Uterus (tissue), 4 donors: ENCODE data around the gene SCUBE3. TPM values are rescaled to one million over a fixed set of nuclear protein-coding genes. Genes with fewer than 3 reads are reported as not detected.

Experiments used
- DNase-seq, 2 donors: peaks; one replicate each; pipeline ENCODE4 v3.0.0-alpha.2; 2019 to 2020
- H3K27ac ChIP-seq, 2 donors: fragments of 200-600 bp; sonication (generic); 1 replicate in 1 of 2; 2 replicates in 1 of 2; pipeline ENCODE4 v1.5.1; 2016 to 2018
- H3K27me3 ChIP-seq, 2 donors: fragments of 200-600 bp; sonication (generic); one replicate each; pipeline ENCODE4 v1.5.1; 2018 to 2019; ENCODE audit warnings: control low read depth in 1 of 2
- H3K36me3 ChIP-seq, 2 donors: fragments of 200-600 bp; sonication (generic); one replicate each; pipeline ENCODE4 v1.5.1; 2019; ENCODE audit warnings: control low read depth in 1 of 2
- H3K4me1 ChIP-seq, 2 donors: fragments of 200-600 bp; sonication (generic); one replicate each; pipeline ENCODE4 v1.5.1; 2018 to 2019; ENCODE audit warnings: control low read depth in 1 of 2
- H3K4me3 ChIP-seq, 2 donors: fragments of 200-600 bp; sonication (generic); 1 replicate in 1 of 2; 2 replicates in 1 of 2; pipeline ENCODE4 v1.5.1; 2018 to 2019; ENCODE audit warnings: mild to moderate bottlenecking in 1 of 2
- H3K9me3 ChIP-seq, 2 donors: fragments of 200-600 bp; sonication (generic); one replicate each; pipeline ENCODE4 v1.5.1; 2019; ENCODE audit warnings: control low read depth in 1 of 2
- CTCF ChIP-seq, 4 experiments: fragments of 200-600 bp in 2 of 4; fragments of 450-650 bp in 2 of 4; sonication (generic) in 2 of 4; IDR thresholded peaks; one replicate each; pipeline ENCODE4 v1.5.1; 2016 to 2019; ENCODE audit warnings: antibody characterized with exemption in 4 of 4, mild to moderate bottlenecking in 2 of 4, moderate library complexity in 1 of 4
- POLR2A ChIP-seq, 2 donors: fragments of 450-650 bp; IDR thresholded peaks; one replicate each; pipeline ENCODE4 v1.6.1; 2016; ENCODE audit warnings: antibody characterized with exemption in 2 of 2, mild to moderate bottlenecking in 1 of 2, moderate library complexity in 1 of 2
- intact Hi-C: fragments of 100-400 bp; cut with DNase I; formaldehyde crosslinking; loops from one replicate; pipeline ENCODE4 v1.15.1; 2023; ENCODE audit warnings: low total_unique reads
- total RNA-seq, 4 donors: library from RNA; depleted of rRNA in 3 of 4; stranded (reverse); fragments of >200 nt in 3 of 4; gene quantifications; one replicate each; pipeline versions ENCODE4 v1.1.0 to v1.2.4, GENCODE V29; 2014 to 2023
- donor health status: DM: yes; HTN: yes; CAD: no.

The SCUBE3 gene
- total RNA-seq, 4 donors from 2014 or later = 0.61 to 3.3 TPM; not detected in 2

- Histone ChIP-seq H3K27me3 (no peaks in the 10 kb centered on the region), H3K27ac (no peak overlapping the region), H3K4me1 (peaks cover 0 to 4% of the 10 kb centered on the region in 2 donors), H3K4me3 (no peak overlapping the region), H3K36me3 (no peaks in the 10 kb centered on the region), H3K9me3 (no peaks in the 10 kb centered on the region)
- TF ChIP-seq POLR2A (IDR thresholded peaks at IDR 0.05) (no peak), CTCF (IDR thresholded peaks at IDR 0.05) (no peak)
- no peak for DNase-seq
- intact Hi-C loops = no loop called here
These were observed 34.5 kb downstream of the SCUBE3 start for GRCh38 chr6:35248300-35248699.

GRCh38 chr6:35248965-35249364, 35.2 kb downstream of the SCUBE3 start:
- H3K36me3 ChIP-seq = no peaks in the 10 kb centered on the region
- intact Hi-C loops = no loop called here
- no peaks in the 10 kb centered on the region for H3K9me3 ChIP-seq
- H3K27ac ChIP-seq = no peak overlapping the region
- TF ChIP-seq POLR2A (IDR thresholded peaks at IDR 0.05) = no peak
- TF ChIP-seq CTCF (IDR thresholded peaks at IDR 0.05) = no peak
- H3K27me3 ChIP-seq = no peaks in the 10 kb centered on the region
- no peak overlapping the region for H3K4me3 ChIP-seq
- peaks cover 0 to 4% of the 10 kb centered on the region in 2 donors for H3K4me1 ChIP-seq
- no peak for DNase-seq

GRCh38 chr6:35251949-35252348, 38.2 kb downstream of the SCUBE3 start:
- no peak overlapping the region for H3K4me3 ChIP-seq
- no peaks in the 10 kb centered on the region for H3K36me3 ChIP-seq
- no peaks in the 10 kb centered on the region for H3K9me3 ChIP-seq
- no peaks in the 10 kb centered on the region for H3K27me3 ChIP-seq
- no peak for DNase-seq
- peaks cover 0 to 4% of the 10 kb centered on the region in 2 donors for H3K4me1 ChIP-seq
- intact Hi-C loops = no loop called here
- no peak for TF ChIP-seq CTCF (IDR thresholded peaks at IDR 0.05)
- TF ChIP-seq POLR2A (IDR thresholded peaks at IDR 0.05) = no peak
- H3K27ac ChIP-seq = no peak overlapping the region

- DNase-seq = no peak
- H3K36me3 ChIP-seq = no peaks in the 10 kb centered on the region
- H3K4me1 ChIP-seq = peaks cover 0 to 4% of the 10 kb centered on the region in 2 donors
- no peak for TF ChIP-seq POLR2A (IDR thresholded peaks at IDR 0.05)
- no peak for TF ChIP-seq CTCF (IDR thresholded peaks at IDR 0.05)
- intact Hi-C loops = no loop called here
- no peak overlapping the region for H3K27ac ChIP-seq
- H3K9me3 ChIP-seq = no peaks in the 10 kb centered on the region
- no peak overlapping the region for H3K4me3 ChIP-seq
- no peaks in the 10 kb centered on the region for H3K27me3 ChIP-seq
These were observed 39.5 kb downstream of the SCUBE3 start for GRCh38 chr6:35253249-35253648.

- peak overlapping the region; percentile 96 to 98 for H3K27ac ChIP-seq
- DNase-seq = no peak
These were observed 44.6 kb downstream of the SCUBE3 start for GRCh38 chr6:35258336-35258735.

More at GRCh38 chr6:35258336-35258735, 44.6 kb downstream of the SCUBE3 start:
- H3K36me3 ChIP-seq = no peaks in the 10 kb centered on the region
- H3K27me3 ChIP-seq = no peaks in the 10 kb centered on the region
- intact Hi-C loops = no loop called here
- H3K4me1 ChIP-seq = no peaks in the 10 kb centered on the region
- no peaks in the 10 kb centered on the region for H3K9me3 ChIP-seq
- TF ChIP-seq CTCF (IDR thresholded peaks at IDR 0.05) = no peak
- no peak for TF ChIP-seq POLR2A (IDR thresholded peaks at IDR 0.05)
- H3K4me3 ChIP-seq = peak overlapping the region; percentile 74 to 86
